NCI-H1048 (cell line): Measurements from ENCODE around the gene CD7.

Experiments
- DNase-seq: peaks from one replicate; lab custom pipeline; 2025; lab: John Stamatoyannopoulos, UW

CD7 gene

GRCh38 chr17:82346342-82347300 lies 29.2 kb upstream of the CD7 start:
- no peak for DNase-seq

- DNase-seq, result no peak
Observed at GRCh38 chr17:82345151-82345976, 28.0 kb upstream of the CD7 start.

- no peak for DNase-seq
Observed at GRCh38 chr17:82344175-82344907, 26.9 kb upstream of the CD7 start.

- DNase-seq, result no peak
Observed at GRCh38 chr17:82343560-82343959, 26.2 kb upstream of the CD7 start.

- DNase-seq, result no peak
Observed at GRCh38 chr17:82342361-82343079, 25.1 kb upstream of the CD7 start.

- no peak for DNase-seq
Observed at GRCh38 chr17:82339634-82340580, 22.5 kb upstream of the CD7 start.

GRCh38 chr17:82338858-82339633 lies 21.6 kb upstream of the CD7 start:
- DNase-seq, result no peak

- no peak for DNase-seq
Observed at GRCh38 chr17:82334622-82335394, 17.4 kb upstream of the CD7 start.

GRCh38 chr17:82334204-82334621 lies 16.8 kb upstream of the CD7 start:
- no peak for DNase-seq

GRCh38 chr17:82333279-82334171 lies 16.1 kb upstream of the CD7 start, which contains the start of gene SECTM1:
Gene SECTM1, minus strand, starts transcription at chr17:82333766. Its CDS starts 6,526 bp downstream, at chr17:82327240.
- DNase-seq, result no peak

- DNase-seq, result no peak
Observed at GRCh38 chr17:82332669-82333278, 15.4 kb upstream of the CD7 start.

GRCh38 chr17:82331345-82331939 lies 14.0 kb upstream of the CD7 start:
- no peak for DNase-seq

GRCh38 chr17:82330322-82331239 lies 13.2 kb upstream of the CD7 start:
- DNase-seq, result no peak

GRCh38 chr17:82329683-82330321 lies 12.4 kb upstream of the CD7 start:
- DNase-seq, result no peak

GRCh38 chr17:82328994-82329507 lies 11.6 kb upstream of the CD7 start:
- no peak for DNase-seq
